B cell (primary cell): ENCODE data around the gene GPRASP3. TPM values are rescaled to one million over a fixed set of nuclear protein-coding genes. Genes with fewer than 3 reads are reported as not detected.
A peak's percentile ranks its signal among the peaks of the same experiment; 100 is the strongest.

Source experiments
- ATAC-seq: fragments of 200-7000 bp; cut with Tn5 transposase; one replicate; pipeline ENCODE4 v1.10.0; 2021; ENCODE audit warnings: low read depth, mild to moderate bottlenecking, moderate number of reproducible peaks, moderate library complexity
- CTCF ChIA-PET: fragments of 350-600 bp; sonication (Branson Sonifier 250); formaldehyde crosslinking; loops from one replicate; lab custom pipeline; 2021; ENCODE audit warnings: antibody characterized with exemption, inconsistent platforms; lab: Charles Lee
- POLR2A ChIA-PET: fragments of 350-600 bp; sonication (Branson Sonifier 250); formaldehyde crosslinking; loops from one replicate; lab custom pipeline; 2021; ENCODE audit warnings: antibody characterized with exemption; lab: Charles Lee
- DNase-seq: peaks from one replicate; pipeline ENCODE4 v3.0.0; 2013
- H2AFZ ChIP-seq: 2 replicates; pipeline ENCODE4 v1.6.1; 2012; ENCODE audit warnings: mild to moderate bottlenecking, low read depth, low read length; ENCODE audit not compliant: insufficient read depth, poor library complexity, severe bottlenecking
- H3K27ac ChIP-seq, 2 donors: 1 replicate in 1 of 2; 2 replicates in 1 of 2; pipeline ENCODE4 v1.5.1; 2012 to 2013; ENCODE audit warnings: low read length in 2 of 2, mild to moderate bottlenecking in 2 of 2, moderate library complexity in 1 of 2
- H3K27me3 ChIP-seq, 4 experiments: fragments of 200-600 bp in 1 of 4; sonication (generic) in 1 of 4; replicated peaks in 1 of 4; 1 replicate in 2 of 4; 2 replicates in 2 of 4; pipeline versions ENCODE4 v1.6.1 to v1.7.0; 2013 to 2016; ENCODE audit warnings: low read length in 3 of 4, mild to moderate bottlenecking in 2 of 4, mixed read lengths in 1 of 4, moderate library complexity in 1 of 4; ENCODE audit not compliant: insufficient read depth in 4 of 4, control insufficient read depth in 3 of 4; ENCODE audit errors: control extremely low read depth in 1 of 4
- H3K36me3 ChIP-seq, 2 experiments: replicated peaks in 1 of 2; 1 replicate in 1 of 2; 2 replicates in 1 of 2; pipeline versions ENCODE4 v1.6.1 to v1.7.1; 2013; ENCODE audit warnings: low read length in 1 of 2; ENCODE audit not compliant: insufficient read depth in 2 of 2, control insufficient read depth in 1 of 2; ENCODE audit errors: control extremely low read depth in 1 of 2, extremely low read depth in 1 of 2
- H3K4me1 ChIP-seq, 2 donors: fragments of 200-600 bp in 1 of 2; sonication (generic) in 1 of 2; 1 replicate in 1 of 2; 2 replicates in 1 of 2; pipeline versions ENCODE4 v1.5.1 to v1.6.1; 2013 to 2017; ENCODE audit warnings: low read length in 2 of 2; ENCODE audit not compliant: control insufficient read depth in 2 of 2, insufficient read depth in 2 of 2
- H3K4me2 ChIP-seq: replicated peaks from 2 replicates; pipeline ENCODE3; 2012; ENCODE audit warnings: mild to moderate bottlenecking, low read depth, low read length; ENCODE audit not compliant: poor library complexity, severe bottlenecking
- H3K4me3 ChIP-seq, 5 experiments: fragments of 200-600 bp in 1 of 5; sonication (generic) in 1 of 5; 1 replicate in 3 of 5; 2 replicates in 2 of 5; pipeline versions ENCODE4 v1.5.1 to v1.7.0; 2011 to 2016; ENCODE audit warnings: low read length in 4 of 5, mild to moderate bottlenecking in 4 of 5, low read depth in 2 of 5, control low read depth in 1 of 5, moderate library complexity in 1 of 5; ENCODE audit not compliant: insufficient read depth in 1 of 5; ENCODE audit errors: control extremely low read depth in 1 of 5, extremely low read depth in 1 of 5
- H3K79me2 ChIP-seq: fragments of 200-600 bp; sonication (generic); one replicate; pipeline ENCODE4 v1.6.0; 2016; ENCODE audit warnings: low read length; ENCODE audit not compliant: control insufficient read depth, insufficient read depth
- H3K9ac ChIP-seq: fragments of 200-600 bp; sonication (generic); 2 replicates; pipeline ENCODE4 v1.6.1; 2017; ENCODE audit warnings: mild to moderate bottlenecking, low read length, moderate library complexity
- H3K9me3 ChIP-seq, 3 donors: one replicate each; pipeline versions ENCODE4 v1.6.1 to v1.7.1; 2013; ENCODE audit warnings: low read length in 2 of 3; ENCODE audit not compliant: control insufficient read depth in 2 of 3, insufficient read depth in 1 of 3; ENCODE audit errors: control extremely low read depth in 1 of 3
- H4K20me1 ChIP-seq: 2 replicates; pipeline ENCODE4 v1.6.0; 2012; ENCODE audit warnings: mild to moderate bottlenecking, low read length; ENCODE audit not compliant: insufficient read depth, control insufficient read depth, poor library complexity, severe bottlenecking
- H3K27ac Mint-ChIP-seq: one replicate; pipeline ENCODE4 v1.8.0; 2021; ENCODE audit warnings: mixed read lengths
- H3K27me3 Mint-ChIP-seq: one replicate; pipeline ENCODE4 v1.8.0; 2021; ENCODE audit warnings: mixed read lengths
- H3K4me1 Mint-ChIP-seq: one replicate; pipeline ENCODE4 v1.8.0; 2021; ENCODE audit warnings: mixed read lengths
- H3K4me3 Mint-ChIP-seq: one replicate; pipeline ENCODE4 v1.8.0; 2021; ENCODE audit warnings: mixed read lengths
- H3K9me3 Mint-ChIP-seq: one replicate; pipeline ENCODE4 v1.8.0; 2022; ENCODE audit warnings: mixed read lengths; ENCODE audit not compliant: insufficient read depth
- EZH2 ChIP-seq: IDR thresholded peaks from 2 replicates; pipeline ENCODE4 v1.6.1; 2012; ENCODE audit warnings: borderline replicate concordance, low read depth, mild to moderate bottlenecking, moderate library complexity, low read length; ENCODE audit not compliant: insufficient read depth, poor library complexity, severe bottlenecking
- WGBS: methylation state at CpG from one replicate; pipeline ENCODE4 v1.1.5; 2013; ENCODE audit warnings: missing lambda C conversion rate; ENCODE audit not compliant: insufficient coverage; 5-methylcytosine and 5-hydroxymethylcytosine counted together
- intact Hi-C: fragments of 100-400 bp; cut with micrococcal nuclease; formaldehyde crosslinking; loops from one replicate; pipeline ENCODE4 v1.10.0; 2022
- polyA plus RNA-seq: library from polyadenylated mRNA; depleted of rRNA; stranded (reverse); fragments of >200 nt; gene quantifications from 2 replicates; pipeline ENCODE4 v1.2.3, GENCODE V29; 2012
- small RNA-seq: library from RNA; depleted of rRNA; stranded (forward); fragments of <200 nt; gene quantifications from one replicate; pipeline ENCODE3, GENCODE V24; 2012; ENCODE audit warnings: low replicate concordance, low read depth; ENCODE audit not compliant: insufficient read length
- total RNA-seq, 2 donors: library from RNA; stranded (reverse); fragments of 120-200 nt in 1 of 2; gene quantifications; 1 replicate in 1 of 2; 2 replicates in 1 of 2; pipeline versions ENCODE4 v1.2.3 to v1.2.4, GENCODE V29; 2013 to 2022

GPRASP3 gene
- total and polyA plus RNA-seq, 2 donors (not counting 1 experiment from before 2014, with no cell fraction given): 0.28 to 0.89 TPM

GRCh38 chrX:102768987-102769761 is 48.6 kb downstream of the GPRASP3 start:
- H4K20me1 ChIP-seq: no peaks in the 10 kb centered on the region
- Mint-ChIP-seq H3K9me3 (no peaks in the 10 kb centered on the region), H3K27me3 (no peaks in the 10 kb centered on the region), H3K4me3 (peak overlapping the region; percentile 98), H3K27ac (peak overlapping the region; percentile 96), H3K4me1 (peaks cover 16% of the 10 kb centered on the region)
- peak overlapping the region; percentile 36 to 66 for H3K27ac ChIP-seq
- H2AFZ ChIP-seq: peak overlapping the region; percentile 77
- WGBS: 0% methylated on average over 11 of the region's 22 CpGs
- peaks cover 5 to 6% of the 10 kb centered on the region in 2 donors for H3K4me1 ChIP-seq
- no peaks in the 10 kb centered on the region for H3K79me2 ChIP-seq
- ChIA-PET CTCF (no interaction called here), POLR2A (interaction anchor here (0.7 kb wide), 1 partner anchor 13 kb away, joined by 3 read pairs; no protein-coding TSS in a partner anchor)
- peak overlapping the region; percentile 82 for H3K9ac ChIP-seq
- ATAC-seq (peak; percentile 83), DNase-seq (peak; percentile 90)
- TF ChIP-seq EZH2: no peak
- H3K27me3 ChIP-seq: no peaks in the 10 kb centered on the region
- H3K4me2 ChIP-seq: peak overlapping the region; percentile 72
- intact Hi-C loops: loop anchor here (1.0 to 5.0 kb wide), 3 partner anchors 49 to 172 kb away; partner anchors contain the start of genes ARMCX5 and GPRASP3
- no peaks in the 10 kb centered on the region for H3K36me3 ChIP-seq
- H3K9me3 ChIP-seq: no peaks in the 10 kb centered on the region
- peak overlapping the region; percentile 45 to 79 (median 70) for H3K4me3 ChIP-seq

Small RNA genes within 50 kb of the gene (small RNA-seq; reads per million reads assigned to genes)
- gene RNU6-589P: not detected

Other genes with a start within 250 kb of the GPRASP3 start
- gene TCP11X2, start 248.9 kb upstream of the GPRASP3 start, total RNA-seq: not detected in 2 replicates
- gene TCP11X2, start 248.9 kb upstream of the GPRASP3 start, polyA plus RNA-seq: not detected in 2 replicates
- not detected in 2 replicates for gene TMSB15A, start 204.0 kb upstream of the GPRASP3 start, total RNA-seq
- not detected in 2 replicates for gene TMSB15A, start 204.0 kb upstream of the GPRASP3 start, polyA plus RNA-seq
- 12.4 and 12.5 TPM in 2 replicates for gene ARMCX5, start 121.2 kb upstream of the GPRASP3 start, total RNA-seq
- 8.4 and 12.4 TPM in 2 replicates for gene ARMCX5, start 121.2 kb upstream of the GPRASP3 start, polyA plus RNA-seq
- gene GPRASP1, start 69.3 kb upstream of the GPRASP3 start, total RNA-seq: 22.3 and 22.5 TPM in 2 replicates
- 6.3 and 16.2 TPM in 2 replicates for gene GPRASP1, start 69.3 kb upstream of the GPRASP3 start, polyA plus RNA-seq
- 0.59 and 0.63 TPM in 2 replicates for gene GPRASP2, start 8.3 kb upstream of the GPRASP3 start, total RNA-seq
- 0.13 and 0.15 TPM in 2 replicates for gene GPRASP2, start 8.3 kb upstream of the GPRASP3 start, polyA plus RNA-seq
- gene RAB40AL, start 216.5 kb downstream of the GPRASP3 start, total RNA-seq: 0.34 and 1.4 TPM in 2 replicates
- 0.45 and 0.48 TPM in 2 replicates for gene RAB40AL, start 216.5 kb downstream of the GPRASP3 start, polyA plus RNA-seq